ENCODE data around the gene ABCC1. TPM values are rescaled to one million over a fixed set of nuclear protein-coding genes. Genes with fewer than 3 reads are reported as not detected.

Gene ABCC1
- total RNA-seq, 2 donors from 2014 or later, result 15.2 to 27.5 TPM

DNA sequence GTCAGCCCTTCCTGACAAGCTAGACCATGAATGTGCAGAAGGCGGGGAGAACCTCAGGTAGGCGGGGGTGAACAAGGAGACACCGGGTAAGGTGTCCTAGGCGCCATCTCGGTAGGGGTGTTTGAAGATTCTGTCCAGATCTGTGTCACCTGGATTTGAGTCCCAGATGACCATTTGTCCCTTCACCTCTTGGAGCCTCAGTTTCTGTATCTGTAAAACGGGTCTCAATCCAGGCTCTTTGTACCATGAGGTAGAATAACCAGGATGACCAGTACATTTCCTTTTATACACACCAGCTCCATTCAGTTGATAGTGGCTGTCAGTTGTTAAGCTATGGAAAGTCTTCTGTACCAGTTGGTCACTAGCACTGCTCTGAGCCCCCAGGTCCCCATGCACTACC is 187.2 kb downstream of the ABCC1 start:
- TF ChIP-seq, protein P1, sequence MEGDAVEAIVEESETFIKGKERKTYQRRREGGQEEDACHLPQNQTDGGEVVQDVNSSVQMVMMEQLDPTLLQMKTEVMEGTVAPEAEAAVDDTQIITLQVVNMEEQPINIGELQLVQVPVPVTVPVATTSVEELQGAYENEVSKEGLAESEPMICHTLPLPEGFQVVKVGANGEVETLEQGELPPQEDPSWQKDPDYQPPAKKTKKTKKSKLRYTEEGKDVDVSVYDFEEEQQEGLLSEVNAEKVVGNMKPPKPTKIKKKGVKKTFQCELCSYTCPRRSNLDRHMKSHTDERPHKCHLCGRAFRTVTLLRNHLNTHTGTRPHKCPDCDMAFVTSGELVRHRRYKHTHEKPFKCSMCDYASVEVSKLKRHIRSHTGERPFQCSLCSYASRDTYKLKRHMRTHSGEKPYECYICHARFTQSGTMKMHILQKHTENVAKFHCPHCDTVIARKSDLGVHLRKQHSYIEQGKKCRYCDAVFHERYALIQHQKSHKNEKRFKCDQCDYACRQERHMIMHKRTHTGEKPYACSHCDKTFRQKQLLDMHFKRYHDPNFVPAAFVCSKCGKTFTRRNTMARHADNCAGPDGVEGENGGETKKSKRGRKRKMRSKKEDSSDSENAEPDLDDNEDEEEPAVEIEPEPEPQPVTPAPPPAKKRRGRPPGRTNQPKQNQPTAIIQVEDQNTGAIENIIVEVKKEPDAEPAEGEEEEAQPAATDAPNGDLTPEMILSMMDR (IDR thresholded peaks at IDR 0.05), result no peak
- no peaks in the 10 kb centered on the region for H3K9me3 ChIP-seq
- DNase-seq (ENCODE audit: low spot score), result no peak
- H3K36me3 ChIP-seq, result peaks cover 75% of the 10 kb centered on the region
- H3K4me3 ChIP-seq, result no peak overlapping the region
- H3K27me3 ChIP-seq, result no peaks in the 10 kb centered on the region
- no peak overlapping the region for H3K27ac ChIP-seq
- no peaks in the 10 kb centered on the region for H3K4me1 ChIP-seq

DNA sequence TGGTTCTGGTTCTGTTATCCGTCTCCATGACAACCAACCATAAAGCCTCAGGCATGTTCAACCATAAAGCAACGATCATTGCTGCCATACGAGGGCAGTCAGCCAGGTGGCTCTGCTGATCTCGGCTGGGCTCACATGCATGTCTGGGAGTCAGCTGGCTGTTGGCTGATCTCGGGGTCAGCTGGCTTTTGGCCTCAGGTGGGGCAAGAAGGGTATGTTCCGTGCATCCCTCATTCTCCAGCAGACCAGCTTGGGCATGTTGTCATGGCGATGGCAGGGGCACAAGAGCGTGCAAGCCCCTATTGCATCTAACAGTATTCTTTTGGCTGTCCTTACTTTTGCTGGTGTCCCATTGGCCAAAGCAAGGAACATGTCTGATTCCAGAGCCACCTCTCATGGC is 187.7 kb downstream of the ABCC1 start:
- no peaks in the 10 kb centered on the region for H3K27me3 ChIP-seq
- no peaks in the 10 kb centered on the region for H3K4me1 ChIP-seq
- H3K36me3 ChIP-seq, result peaks cover 75% of the 10 kb centered on the region
- H3K9me3 ChIP-seq, result no peaks in the 10 kb centered on the region
- H3K27ac ChIP-seq, result no peak overlapping the region
- no peak overlapping the region for H3K4me3 ChIP-seq
- TF ChIP-seq, protein P1 (IDR thresholded peaks at IDR 0.05), result no peak
- no peak for DNase-seq (ENCODE audit: low spot score)

DNA sequence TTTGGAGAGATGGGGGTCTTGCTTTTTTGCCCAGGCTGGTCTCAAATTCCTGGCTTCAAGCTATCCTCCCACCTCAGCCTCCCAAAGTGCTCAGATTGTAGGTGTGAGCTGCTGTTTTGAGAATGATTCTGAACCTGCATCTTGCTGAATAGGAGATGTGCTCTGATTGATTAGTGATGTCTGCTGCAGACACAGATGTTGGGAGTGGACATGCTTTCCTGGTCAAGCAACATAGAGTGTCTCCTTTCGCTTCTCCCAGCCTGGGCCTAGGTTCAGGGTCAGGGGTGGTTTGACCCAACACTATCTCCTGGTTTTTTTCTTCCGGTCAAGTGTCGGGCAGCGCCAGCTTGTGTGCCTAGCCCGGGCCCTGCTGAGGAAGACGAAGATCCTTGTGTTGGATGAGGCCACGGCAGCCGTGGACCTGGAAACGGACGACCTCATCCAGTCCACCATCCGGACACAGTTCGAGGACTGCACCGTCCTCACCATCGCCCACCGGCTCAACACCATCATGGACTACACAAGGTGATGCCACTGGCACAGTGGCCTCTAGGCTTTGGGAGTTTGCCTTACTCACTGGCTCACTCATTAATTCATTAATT is 188.7 kb downstream of the ABCC1 start:
- Histone ChIP-seq H3K4me3 (no peak overlapping the region), H3K27me3 (no peaks in the 10 kb centered on the region), H3K4me1 (no peaks in the 10 kb centered on the region), H3K27ac (no peak overlapping the region), H3K36me3 (peaks cover 83% of the 10 kb centered on the region), H3K9me3 (no peaks in the 10 kb centered on the region)
- no peak for DNase-seq (ENCODE audit: low spot score)
- TF ChIP-seq, protein P1 (IDR thresholded peaks at IDR 0.05), result no peak

DNA sequence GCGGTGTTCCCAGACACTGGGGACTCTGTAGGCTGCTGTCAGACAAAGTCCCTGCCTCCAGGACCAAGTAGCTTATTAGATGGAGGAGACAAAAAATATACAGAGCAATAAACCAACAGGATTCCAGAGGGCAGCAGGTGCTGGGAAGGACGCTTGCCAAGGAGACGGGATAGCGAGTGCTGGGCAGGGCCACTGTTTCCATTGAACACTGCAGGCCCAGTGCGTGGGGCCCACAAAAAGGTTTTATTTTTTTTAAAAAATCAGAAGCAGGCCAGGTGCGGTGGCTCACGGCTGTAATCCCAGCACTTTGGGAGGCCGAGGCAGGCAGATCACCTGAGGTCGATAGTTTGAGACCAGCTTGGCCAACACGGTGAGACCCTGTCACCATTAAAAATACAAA is 189.6 kb downstream of the ABCC1 start:
- H3K27me3 ChIP-seq, result no peaks in the 10 kb centered on the region
- no peak for DNase-seq (ENCODE audit: low spot score)
- H3K4me1 ChIP-seq, result no peaks in the 10 kb centered on the region
- H3K36me3 ChIP-seq, result peaks cover 83% of the 10 kb centered on the region
- TF ChIP-seq, protein P1 (IDR thresholded peaks at IDR 0.05), result no peak
- H3K9me3 ChIP-seq, result no peaks in the 10 kb centered on the region
- no peak overlapping the region for H3K27ac ChIP-seq
- H3K4me3 ChIP-seq, result no peak overlapping the region

DNA sequence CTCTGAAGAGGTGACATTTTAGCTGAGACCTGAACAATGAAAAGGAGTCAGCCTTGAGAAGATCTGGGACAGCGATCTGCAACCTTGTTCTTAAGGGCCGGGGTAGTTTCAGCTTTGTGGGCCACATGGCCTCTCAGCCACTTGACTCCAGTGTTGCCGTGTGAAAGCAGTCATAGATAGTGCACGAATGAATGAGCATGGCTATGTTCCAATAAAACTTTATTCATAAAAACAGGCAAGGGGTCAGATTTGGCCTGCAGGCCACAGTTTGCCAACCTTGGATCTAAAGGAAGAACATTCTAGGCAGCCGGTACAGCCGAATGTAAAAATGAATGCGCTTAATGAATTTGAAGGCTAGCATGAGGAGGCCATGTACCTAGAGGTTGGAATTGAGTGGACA is 190.4 kb downstream of the ABCC1 start:
- H3K36me3 ChIP-seq, result peaks cover 76% of the 10 kb centered on the region
- DNase-seq (ENCODE audit: low spot score), result no peak
- H3K4me3 ChIP-seq, result no peak overlapping the region
- TF ChIP-seq, protein P1 (IDR thresholded peaks at IDR 0.05), result no peak
- no peaks in the 10 kb centered on the region for H3K27me3 ChIP-seq
- H3K4me1 ChIP-seq, result no peaks in the 10 kb centered on the region
- H3K9me3 ChIP-seq, result no peaks in the 10 kb centered on the region
- H3K27ac ChIP-seq, result no peak overlapping the region

DNA sequence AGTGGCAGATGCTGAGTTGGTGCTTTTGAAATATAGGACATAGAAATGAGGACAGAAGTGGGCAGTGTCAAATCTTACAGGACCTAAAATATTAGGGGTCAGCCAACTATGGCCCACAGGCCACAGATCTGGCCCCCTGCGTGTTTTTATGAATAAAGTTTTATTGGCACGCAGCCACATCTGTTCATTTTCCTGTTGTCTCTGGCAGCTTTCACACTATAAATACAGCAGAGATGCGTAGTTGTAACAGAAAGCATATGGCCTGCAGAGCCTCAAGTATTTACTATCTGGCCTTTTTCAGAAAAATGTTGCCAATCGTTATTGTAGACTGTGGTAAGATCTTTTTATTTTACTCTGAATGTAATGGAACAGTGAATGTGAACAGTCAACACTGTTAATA is 191.1 kb downstream of the ABCC1 start:
- Histone ChIP-seq H3K9me3 (no peaks in the 10 kb centered on the region), H3K4me3 (no peak overlapping the region), H3K36me3 (peaks cover 69% of the 10 kb centered on the region), H3K27ac (no peak overlapping the region), H3K27me3 (no peaks in the 10 kb centered on the region), H3K4me1 (no peaks in the 10 kb centered on the region)
- no peak for DNase-seq (ENCODE audit: low spot score)
- TF ChIP-seq, protein P1 (IDR thresholded peaks at IDR 0.05), result no peak
